Measurements from ENCODE around the gene TCEA2. TPM values are rescaled to one million over a fixed set of nuclear protein-coding genes. Genes with fewer than 3 reads are reported as not detected.

The TCEA2 gene
- total RNA-seq, 1 experiment from 2014 or later = 38.5 TPM

GRCh38 chr20:64102647-64103354 lies 39.8 kb downstream of the TCEA2 start:
- peak overlapping the region; percentile 41 to 58 for H3K4me3 ChIP-seq (ENCODE audit: low read depth in 2 of 2, low read length in 2 of 2)
- DNase-seq (ENCODE audit: low read depth, low spot score) = no peak
- no TSS peak for BruUV-seq (replicated peaks)
- H3K4me1 ChIP-seq (ENCODE audit: control insufficient read depth, insufficient read depth, low read length) = no peaks in the 10 kb centered on the region
- no peak for TF ChIP-seq SIN3A (IDR thresholded peaks at IDR 0.05; ENCODE audit: borderline replicate concordance, insufficient read depth, low read depth, low read length)
- no peaks in the 10 kb centered on the region for H3K36me3 ChIP-seq (ENCODE audit: control insufficient read depth, insufficient read depth, low read length)
- in situ Hi-C loops (cut with HindIII; ENCODE audit: low pct_unique_long_range_greater_than_20kb, low sequenced_read_pairs) (no loop called here), intact Hi-C loops (cut with micrococcal nuclease; ENCODE audit: unreplicated experiment) (no loop called here)
- H3K27me3 ChIP-seq (ENCODE audit: control insufficient read depth, insufficient read depth, low read length) = no peaks in the 10 kb centered on the region
- peak; percentile 57 for ATAC-seq
- H3K27ac ChIP-seq (ENCODE audit: low read length) = no peak overlapping the region
- ChIA-PET POLR2A (interaction anchor here (0.6 kb wide), 1 partner anchor 20 kb away, joined by 5 read pairs; no protein-coding TSS in a partner anchor), CTCF (interaction anchor here (0.6 to 1.0 kb wide), 6 partner anchors 11 to 558 kb away, joined by 3 to 6 read pairs (median 4); no protein-coding TSS in a partner anchor)
- no peaks in the 10 kb centered on the region for H3K9me3 ChIP-seq (ENCODE audit: control insufficient read depth, insufficient read depth, low read depth, low read length)

DNA sequence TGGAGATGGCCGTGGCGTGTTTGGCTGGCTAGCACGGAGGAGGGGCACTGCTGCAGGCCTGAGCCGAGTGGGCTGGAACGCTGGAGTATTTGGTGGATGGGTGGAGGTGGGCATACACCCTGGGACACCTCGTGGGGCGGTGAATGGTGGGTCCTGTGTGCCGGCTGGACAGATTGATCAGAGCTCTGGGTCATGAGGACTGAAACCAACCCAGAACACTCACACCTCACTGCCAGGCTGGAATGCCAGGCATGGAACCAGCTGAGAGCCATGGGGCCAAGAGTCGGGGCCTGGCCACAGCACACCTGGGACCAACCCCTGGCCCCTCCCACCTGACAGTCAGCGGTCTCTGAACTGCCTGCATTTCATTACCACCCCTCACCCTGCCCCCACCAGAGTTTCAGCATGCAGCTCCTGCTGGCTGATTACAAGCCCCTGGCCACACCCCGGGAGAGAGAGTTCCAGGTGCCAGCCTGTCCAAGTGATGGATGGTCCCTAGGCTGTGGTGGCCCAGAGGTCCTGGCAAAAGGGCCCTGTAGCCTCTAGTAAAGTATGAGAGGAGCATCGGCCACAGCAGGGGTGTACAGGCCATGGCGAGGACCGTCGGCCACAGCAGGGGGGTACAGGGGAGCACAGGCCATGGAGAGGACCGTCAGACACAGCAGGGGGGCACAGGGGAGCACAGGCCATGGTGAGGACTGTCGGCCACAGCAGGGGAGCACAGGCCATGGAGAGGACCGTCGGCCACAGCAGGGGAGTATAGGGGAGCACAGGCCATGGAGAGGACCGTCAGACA lies 41.1 kb downstream of the TCEA2 start:
- in situ Hi-C loops (cut with HindIII; ENCODE audit: low pct_unique_long_range_greater_than_20kb, low sequenced_read_pairs) = no loop called here

More for the DNA sequence above, 41.1 kb downstream of the TCEA2 start:
- ChIA-PET POLR2A (no interaction called here), CTCF (no interaction called here)
- Histone ChIP-seq H3K4me3 (ENCODE audit: low read depth in 2 of 2, low read length in 2 of 2) (no peak overlapping the region), H3K27me3 (ENCODE audit: control insufficient read depth, insufficient read depth, low read length) (no peaks in the 10 kb centered on the region), H3K9me3 (ENCODE audit: control insufficient read depth, insufficient read depth, low read depth, low read length) (no peaks in the 10 kb centered on the region), H3K4me1 (ENCODE audit: control insufficient read depth, insufficient read depth, low read length) (no peaks in the 10 kb centered on the region), H3K27ac (ENCODE audit: low read length) (no peak overlapping the region), H3K36me3 (ENCODE audit: control insufficient read depth, insufficient read depth, low read length) (no peaks in the 10 kb centered on the region)
- no TSS peak for BruUV-seq (replicated peaks)
- TF ChIP-seq, protein P1, sequence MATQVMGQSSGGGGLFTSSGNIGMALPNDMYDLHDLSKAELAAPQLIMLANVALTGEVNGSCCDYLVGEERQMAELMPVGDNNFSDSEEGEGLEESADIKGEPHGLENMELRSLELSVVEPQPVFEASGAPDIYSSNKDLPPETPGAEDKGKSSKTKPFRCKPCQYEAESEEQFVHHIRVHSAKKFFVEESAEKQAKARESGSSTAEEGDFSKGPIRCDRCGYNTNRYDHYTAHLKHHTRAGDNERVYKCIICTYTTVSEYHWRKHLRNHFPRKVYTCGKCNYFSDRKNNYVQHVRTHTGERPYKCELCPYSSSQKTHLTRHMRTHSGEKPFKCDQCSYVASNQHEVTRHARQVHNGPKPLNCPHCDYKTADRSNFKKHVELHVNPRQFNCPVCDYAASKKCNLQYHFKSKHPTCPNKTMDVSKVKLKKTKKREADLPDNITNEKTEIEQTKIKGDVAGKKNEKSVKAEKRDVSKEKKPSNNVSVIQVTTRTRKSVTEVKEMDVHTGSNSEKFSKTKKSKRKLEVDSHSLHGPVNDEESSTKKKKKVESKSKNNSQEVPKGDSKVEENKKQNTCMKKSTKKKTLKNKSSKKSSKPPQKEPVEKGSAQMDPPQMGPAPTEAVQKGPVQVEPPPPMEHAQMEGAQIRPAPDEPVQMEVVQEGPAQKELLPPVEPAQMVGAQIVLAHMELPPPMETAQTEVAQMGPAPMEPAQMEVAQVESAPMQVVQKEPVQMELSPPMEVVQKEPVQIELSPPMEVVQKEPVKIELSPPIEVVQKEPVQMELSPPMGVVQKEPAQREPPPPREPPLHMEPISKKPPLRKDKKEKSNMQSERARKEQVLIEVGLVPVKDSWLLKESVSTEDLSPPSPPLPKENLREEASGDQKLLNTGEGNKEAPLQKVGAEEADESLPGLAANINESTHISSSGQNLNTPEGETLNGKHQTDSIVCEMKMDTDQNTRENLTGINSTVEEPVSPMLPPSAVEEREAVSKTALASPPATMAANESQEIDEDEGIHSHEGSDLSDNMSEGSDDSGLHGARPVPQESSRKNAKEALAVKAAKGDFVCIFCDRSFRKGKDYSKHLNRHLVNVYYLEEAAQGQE (IDR thresholded peaks at IDR 0.05; ENCODE audit: insufficient read depth in 1 of 2, low read depth in 2 of 2, low read length in 1 of 2) = no peak
- no peak for TF ChIP-seq SIN3A (IDR thresholded peaks at IDR 0.05; ENCODE audit: borderline replicate concordance, insufficient read depth, low read depth, low read length)
- TF ChIP-seq, protein P2, sequence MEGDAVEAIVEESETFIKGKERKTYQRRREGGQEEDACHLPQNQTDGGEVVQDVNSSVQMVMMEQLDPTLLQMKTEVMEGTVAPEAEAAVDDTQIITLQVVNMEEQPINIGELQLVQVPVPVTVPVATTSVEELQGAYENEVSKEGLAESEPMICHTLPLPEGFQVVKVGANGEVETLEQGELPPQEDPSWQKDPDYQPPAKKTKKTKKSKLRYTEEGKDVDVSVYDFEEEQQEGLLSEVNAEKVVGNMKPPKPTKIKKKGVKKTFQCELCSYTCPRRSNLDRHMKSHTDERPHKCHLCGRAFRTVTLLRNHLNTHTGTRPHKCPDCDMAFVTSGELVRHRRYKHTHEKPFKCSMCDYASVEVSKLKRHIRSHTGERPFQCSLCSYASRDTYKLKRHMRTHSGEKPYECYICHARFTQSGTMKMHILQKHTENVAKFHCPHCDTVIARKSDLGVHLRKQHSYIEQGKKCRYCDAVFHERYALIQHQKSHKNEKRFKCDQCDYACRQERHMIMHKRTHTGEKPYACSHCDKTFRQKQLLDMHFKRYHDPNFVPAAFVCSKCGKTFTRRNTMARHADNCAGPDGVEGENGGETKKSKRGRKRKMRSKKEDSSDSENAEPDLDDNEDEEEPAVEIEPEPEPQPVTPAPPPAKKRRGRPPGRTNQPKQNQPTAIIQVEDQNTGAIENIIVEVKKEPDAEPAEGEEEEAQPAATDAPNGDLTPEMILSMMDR (IDR thresholded peaks at IDR 0.05) = no peak
- TF ChIP-seq POLR2AphosphoS5 (IDR thresholded peaks at IDR 0.05; ENCODE audit: low read depth, low read length) = no peak
- no peak for TF ChIP-seq TCF7L2 (IDR thresholded peaks at IDR 0.05; ENCODE audit: low read depth, low read length)
- intact Hi-C loops (cut with micrococcal nuclease; ENCODE audit: unreplicated experiment) = no loop called here
- ATAC-seq (no peak), DNase-seq (ENCODE audit: low read depth, low spot score) (no peak)

Measured in Panc1 (cell line).